H1 (cell line): Measurements from ENCODE around the gene CNTN5. TPM values are rescaled to one million over a fixed set of nuclear protein-coding genes. Genes with fewer than 3 reads are reported as not detected.

Source experiments
- CTCF ChIA-PET: fragments of 300-600 bp; sonication (Branson Sonifier 250); formaldehyde crosslinking; loops from one replicate; lab custom pipeline; 2021; ENCODE audit not compliant: partially characterized antibody; lab: Charles Lee
- POLR2A ChIA-PET: fragments of 300-600 bp; sonication (Branson Sonifier 250); formaldehyde crosslinking; loops from one replicate; lab custom pipeline; 2021; ENCODE audit warnings: inconsistent platforms; ENCODE audit not compliant: partially characterized antibody; lab: Charles Lee
- DNase-seq, 2 experiments: peaks; one replicate each; pipeline versions ENCODE4 v3.0.0 to v3.0.0-alpha.2; 2010 to 2022; ENCODE audit warnings: low spot score in 2 of 2, low read depth in 1 of 2, mixed read lengths in 1 of 2
- FAIRE-seq: peaks from 2 replicates; lab custom pipeline; 2011; peaks lifted over from hg19 to GRCh38; lab: Jason Lieb, UNC
- H2AFZ ChIP-seq: 2 replicates; pipeline ENCODE4 v1.8.1; 2012; ENCODE audit warnings: low read length, inconsistent platforms
- H2AK5ac ChIP-seq: 2 replicates; pipeline ENCODE4 v1.6.1; 2013; ENCODE audit warnings: low read depth, low read length
- H2BK120ac ChIP-seq: replicated peaks from 2 replicates; pipeline ENCODE3; 2013; ENCODE audit warnings: low read depth, low read length, inconsistent platforms
- H2BK12ac ChIP-seq: 2 replicates; pipeline ENCODE4 v1.6.1; 2013; ENCODE audit warnings: low read depth, low read length
- H2BK15ac ChIP-seq: 2 replicates; pipeline ENCODE4 v1.6.1; 2013; ENCODE audit warnings: low read length
- H2BK20ac ChIP-seq: 2 replicates; pipeline ENCODE4 v1.6.1; 2013; ENCODE audit warnings: low read length
- H2BK5ac ChIP-seq: 2 replicates; pipeline ENCODE4 v1.6.1; 2013; ENCODE audit warnings: low read depth, low read length
- H3K14ac ChIP-seq: 2 replicates; pipeline ENCODE4 v1.6.1; 2013; ENCODE audit warnings: inconsistent platforms; ENCODE audit not compliant: insufficient read length
- H3K18ac ChIP-seq: 2 replicates; pipeline ENCODE4 v1.6.1; 2013; ENCODE audit warnings: low read length; ENCODE audit errors: extremely low read depth
- H3K23ac ChIP-seq: 2 replicates; pipeline ENCODE4 v1.6.1; 2013; ENCODE audit warnings: inconsistent platforms; ENCODE audit not compliant: insufficient read length
- H3K23me2 ChIP-seq: 2 replicates; pipeline ENCODE4 v1.6.1; 2013; ENCODE audit warnings: low read depth, low read length
- H3K27ac ChIP-seq: 2 replicates; pipeline ENCODE4 v1.6.1; 2011; ENCODE audit warnings: low read depth, low read length, inconsistent platforms
- H3K27me3 ChIP-seq, 4 experiments: replicated peaks in 1 of 4; 1 replicate in 1 of 4; 2 replicates in 3 of 4; pipeline versions ENCODE4 v1.6.1 to v1.8.1; 2011 to 2013; ENCODE audit warnings: low read length in 3 of 4, mild to moderate bottlenecking in 3 of 4, inconsistent platforms in 2 of 4, mixed read lengths in 2 of 4, moderate library complexity in 1 of 4; ENCODE audit not compliant: control insufficient read depth in 3 of 4, insufficient read depth in 3 of 4; ENCODE audit errors: extremely low read depth in 1 of 4
- H3K36me3 ChIP-seq, 4 experiments: 2 replicates each; pipeline versions ENCODE4 v1.6.1 to v1.8.1; 2011 to 2013; ENCODE audit warnings: mild to moderate bottlenecking in 4 of 4, low read length in 3 of 4, moderate library complexity in 2 of 4, control low read depth in 1 of 4, inconsistent platforms in 1 of 4; ENCODE audit not compliant: insufficient read depth in 4 of 4, control insufficient read depth in 2 of 4
- H3K4ac ChIP-seq: replicated peaks from 2 replicates; pipeline ENCODE3; 2013; ENCODE audit warnings: low read length, low read depth, mixed read lengths, inconsistent platforms; ENCODE audit not compliant: insufficient read length
- H3K4me1 ChIP-seq, 4 experiments: replicated peaks in 1 of 4; 1 replicate in 1 of 4; 2 replicates in 3 of 4; pipeline versions ENCODE4 v1.6.1 to v1.8.1; 2011 to 2013; ENCODE audit warnings: low read length in 3 of 4, inconsistent platforms in 2 of 4, mixed read lengths in 1 of 4; ENCODE audit not compliant: insufficient read depth in 4 of 4, control insufficient read depth in 3 of 4
- H3K4me2 ChIP-seq, 2 experiments: 2 replicates each; pipeline versions ENCODE4 v1.6.1 to v1.8.1; 2011 to 2013; ENCODE audit warnings: low read depth in 2 of 2, low read length in 2 of 2, control low read depth in 1 of 2, inconsistent platforms in 1 of 2, mild to moderate bottlenecking in 1 of 2; ENCODE audit not compliant: insufficient read depth in 1 of 2
- H3K4me3 ChIP-seq, 4 experiments: fragments of 200-600, 300-600 bp in 1 of 4; sonication (generic), shearing (Covaris generic), sonication (Bioruptor Twin) in 1 of 4; 2 replicates each; pipeline versions ENCODE4 v1.5.1 to v1.8.1; 2011 to 2016; ENCODE audit warnings: low read length in 4 of 4, low read depth in 3 of 4, control low read depth in 2 of 4, inconsistent platforms in 2 of 4, mild to moderate bottlenecking in 2 of 4, mixed read lengths in 1 of 4, moderate library complexity in 1 of 4; ENCODE audit not compliant: insufficient read depth in 2 of 4; ENCODE audit errors: extremely low read depth in 1 of 4
- H3K56ac ChIP-seq: replicated peaks from 2 replicates; pipeline ENCODE3; 2013; ENCODE audit warnings: low read depth, mild to moderate bottlenecking, mixed read lengths, low read length, inconsistent platforms; ENCODE audit not compliant: insufficient read length
- H3K79me1 ChIP-seq: 2 replicates; pipeline ENCODE4 v1.6.1; 2013; ENCODE audit warnings: low read depth, low read length, control low read depth
- H3K79me2 ChIP-seq, 2 experiments: 2 replicates each; pipeline versions ENCODE4 v1.6.1 to v1.8.1; 2012 to 2013; ENCODE audit warnings: low read length in 2 of 2, mild to moderate bottlenecking in 2 of 2, inconsistent platforms in 1 of 2; ENCODE audit not compliant: insufficient read depth in 2 of 2, control insufficient read depth in 1 of 2
- H3K9ac ChIP-seq, 4 experiments: replicated peaks in 1 of 4; 1 replicate in 1 of 4; 2 replicates in 3 of 4; pipeline versions ENCODE4 v1.6.1 to v1.8.1; 2011 to 2013; ENCODE audit warnings: low read depth in 3 of 4, low read length in 3 of 4, control low read depth in 2 of 4, mild to moderate bottlenecking in 2 of 4, moderate library complexity in 2 of 4, inconsistent platforms in 1 of 4; ENCODE audit errors: extremely low read depth in 1 of 4
- H3K9me3 ChIP-seq, 2 experiments: 2 replicates each; pipeline versions ENCODE4 v1.6.1 to v1.8.1; 2012 to 2013; ENCODE audit warnings: mild to moderate bottlenecking in 2 of 2, moderate library complexity in 2 of 2, control low read depth in 1 of 2, inconsistent platforms in 1 of 2, low read depth in 1 of 2, low read length in 1 of 2, mixed read lengths in 1 of 2; ENCODE audit not compliant: insufficient read depth in 2 of 2
- H4K20me1 ChIP-seq, 2 experiments: replicated peaks in 1 of 2; 2 replicates each; pipeline versions ENCODE3 to v1.8.1; 2011 to 2013; ENCODE audit warnings: inconsistent platforms in 2 of 2, low read length in 2 of 2, mild to moderate bottlenecking in 1 of 2; ENCODE audit not compliant: insufficient read depth in 2 of 2, control insufficient read depth in 1 of 2
- H4K5ac ChIP-seq: 2 replicates; pipeline ENCODE4 v1.6.1; 2013; ENCODE audit warnings: low read length, low read depth, mixed read lengths, inconsistent platforms; ENCODE audit not compliant: insufficient read length
- H4K8ac ChIP-seq: 2 replicates; pipeline ENCODE4 v1.8.0; 2013; ENCODE audit warnings: mild to moderate bottlenecking, moderate library complexity, low read length, inconsistent platforms; ENCODE audit not compliant: insufficient read depth; ENCODE audit errors: extremely low read depth
- H4K91ac ChIP-seq: replicated peaks from 2 replicates; pipeline ENCODE3; 2013; ENCODE audit warnings: low read length, mixed read lengths, inconsistent platforms; ENCODE audit not compliant: insufficient read length
- ASH2L ChIP-seq: fragments of 200-600, 300-600 bp; sonication (generic); IDR thresholded peaks from one replicate; pipeline ENCODE4 v1.7.1; 2017; ENCODE audit warnings: low read length
- CBX8 ChIP-seq: fragments of 300-800, 300-1000 bp; sonication (generic); IDR thresholded peaks from 2 replicates; pipeline ENCODE4 v1.7.1; 2016; ENCODE audit warnings: low read depth, low read length, borderline replicate concordance
- CHD1 ChIP-seq: IDR thresholded peaks from 2 replicates; pipeline ENCODE4 v1.6.1; 2012; ENCODE audit warnings: low read depth, low read length, improper control_type of control experiment
- EZH2 ChIP-seq: fragments of 200-600 bp; sonication (generic); IDR thresholded peaks from 2 replicates; pipeline ENCODE4 v1.7.1; 2012; ENCODE audit warnings: low read depth, mild to moderate bottlenecking, moderate library complexity, low read length, inconsistent platforms; ENCODE audit not compliant: severe bottlenecking
- NANOG ChIP-seq: IDR thresholded peaks from 2 replicates; pipeline ENCODE4 v1.6.1; 2011; ENCODE audit warnings: low read length, low read depth, mild to moderate bottlenecking, inconsistent platforms; ENCODE audit not compliant: insufficient read depth, poor library complexity, severe bottlenecking
- RAD21 ChIP-seq, 2 experiments: IDR thresholded peaks in 1 of 2; conservative IDR thresholded peaks in 1 of 2; 2 replicates each; pipeline ENCODE4 v1.6.1; 2011; ENCODE audit warnings: low read depth in 2 of 2, low read length in 2 of 2, improper control_type of control experiment in 1 of 2, inconsistent platforms in 1 of 2, mild to moderate bottlenecking in 1 of 2, moderate library complexity in 1 of 2
- RXRA ChIP-seq: IDR thresholded peaks from 2 replicates; pipeline ENCODE4 v1.6.1; 2011; ENCODE audit warnings: low read depth, mild to moderate bottlenecking, low read length, moderate library complexity; ENCODE audit not compliant: insufficient read depth
- SAP30 ChIP-seq: fragments of 300-600 bp; sonication (generic); IDR thresholded peaks from 2 replicates; pipeline ENCODE4 v1.7.1; 2012; ENCODE audit warnings: low read length, moderate library complexity, mild to moderate bottlenecking, inconsistent platforms; ENCODE audit not compliant: insufficient read depth, insufficient replicate concordance
- SIN3A ChIP-seq, 2 experiments: IDR thresholded peaks in 1 of 2; conservative IDR thresholded peaks in 1 of 2; 2 replicates each; pipeline ENCODE4 v1.6.1; 2011 to 2012; ENCODE audit warnings: low read length in 2 of 2, improper control_type of control experiment in 1 of 2, low read depth in 1 of 2, mild to moderate bottlenecking in 1 of 2
- SIRT6 ChIP-seq: IDR thresholded peaks from one replicate; pipeline ENCODE4 v1.7.1; 2012; ENCODE audit warnings: low read length, inconsistent platforms
- SIX5 ChIP-seq: IDR thresholded peaks from 2 replicates; pipeline ENCODE4 v1.6.1; 2011; ENCODE audit warnings: mild to moderate bottlenecking, low read depth, low read length
- SP1 ChIP-seq: IDR thresholded peaks from 2 replicates; pipeline ENCODE4 v1.6.1; 2011; ENCODE audit warnings: low read depth, low read length
- SUZ12 ChIP-seq: fragments of 200-600 bp; sonication (generic); IDR thresholded peaks from 2 replicates; pipeline ENCODE4 v1.6.1; 2012; ENCODE audit warnings: mild to moderate bottlenecking, inconsistent platforms, low read length, moderate library complexity, mixed read lengths
- WGBS, 2 experiments: shearing (Covaris generic) in 1 of 2; methylation state at CpG; one replicate each; pipeline versions ENCODE4 v1.1.6 to v1.1.7; 2013 to 2015; ENCODE audit warnings: low lambda C conversion rate in 2 of 2, mixed read lengths in 2 of 2, inconsistent platforms in 1 of 2, low coverage in 1 of 2, missing lambda C conversion rate in 1 of 2; ENCODE audit not compliant: insufficient replicate concordance in 2 of 2, insufficient coverage in 1 of 2, insufficient read length in 1 of 2; ENCODE audit errors: extremely low coverage in 1 of 2, missing lambda C conversion rate in 1 of 2; 5-methylcytosine and 5-hydroxymethylcytosine counted together
- polyA plus RNA-seq, 7 experiments: library from polyadenylated mRNA; depleted of rRNA in 3 of 7; stranded (reverse) in 5 of 7; unstranded in 2 of 7; fragments of >200 nt in 5 of 7; fragments of 200-250 nt in 2 of 7; gene quantifications; 1 replicate in 5 of 7; 2 replicates in 1 of 7; 4 replicates in 1 of 7; pipeline versions ENCODE4 v1.2.1 to v1.2.3, GENCODE V29; 2011 to 2013; ENCODE audit warnings: missing spikeins in 2 of 7, mixed read lengths in 2 of 7
- total RNA-seq: library from RNA; stranded (reverse); fragmentation: NEBNext Ultra II Directional; extraction: Animal tissue kit (Norgen Biotek cat#: 25700); gene quantifications from 2 replicates; pipeline ENCODE4 v1.2.1, GENCODE V29; 2021

CNTN5 gene
- total and polyA plus RNA-seq, 2 of the 8 experiments (the other 6 are each of a cell fraction or from before 2014, with no cell fraction given), result not detected

DNA sequence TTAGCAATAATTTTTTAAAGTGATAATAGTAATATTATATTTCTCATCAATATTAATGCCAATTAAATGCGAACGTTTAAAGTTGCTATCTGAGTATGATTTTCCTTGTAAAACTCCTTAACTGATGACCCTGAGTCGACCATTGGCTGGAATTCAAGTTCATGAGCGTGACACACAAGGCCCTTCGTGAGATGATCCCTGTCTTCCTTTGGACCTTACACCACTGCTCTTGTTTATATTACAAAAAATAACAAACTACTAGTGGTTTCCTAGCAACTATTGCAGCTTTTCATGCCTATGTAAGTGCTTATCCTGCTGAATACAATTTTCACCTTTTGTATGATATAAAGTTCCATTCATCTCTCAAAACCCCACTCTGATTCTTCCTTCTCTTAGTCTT is 752.9 kb downstream of the CNTN5 start:
- Histone ChIP-seq H3K27me3 (no peaks in the 10 kb centered on the region), H3K9ac (no peak overlapping the region), H2BK120ac (no peak overlapping the region), H3K56ac (no peak overlapping the region), H3K23ac (no peak overlapping the region), H2BK12ac (no peak overlapping the region), H2BK15ac (no peak overlapping the region), H4K91ac (no peak overlapping the region), H3K9me3 (no peaks in the 10 kb centered on the region), H3K14ac (no peak overlapping the region), H4K5ac (no peak overlapping the region), H3K4me1 (no peaks in the 10 kb centered on the region), H2BK5ac (no peak overlapping the region), H2AFZ (no peak overlapping the region), H3K79me1 (no peaks in the 10 kb centered on the region), H2AK5ac (no peak overlapping the region), H3K4me2 (no peak overlapping the region), H4K8ac (no peak overlapping the region), H2BK20ac (no peak overlapping the region), H3K4ac (no peak overlapping the region), H3K4me3 (no peak overlapping the region), H3K23me2 (no peaks in the 10 kb centered on the region), H3K36me3 (no peaks in the 10 kb centered on the region), H3K18ac (no peak overlapping the region), H3K79me2 (no peaks in the 10 kb centered on the region), H4K20me1 (no peaks in the 10 kb centered on the region), H3K27ac (no peak overlapping the region)
- FAIRE-seq (no peak), DNase-seq (no peak)
- ChIA-PET POLR2A (no interaction called here), CTCF (no interaction called here)
- WGBS, 2 experiments, result 92% methylated on average over 5 of the region's 5 CpGs; no CpG with 5 or more reads in 1 of the 2 experiments
- no peak for TF ChIP-seq SIX5
- no peak for TF ChIP-seq SIRT6
- no peak for TF ChIP-seq EZH2
- no peak for TF ChIP-seq SUZ12
- TF ChIP-seq CHD1, result no peak
- TF ChIP-seq SP1, result no peak
- TF ChIP-seq ASH2L, result no peak
- TF ChIP-seq SAP30, result no peak
- no peak for TF ChIP-seq NANOG
- TF ChIP-seq RAD21 (IDR thresholded peaks at IDR 0.05 in 1 of 2, conservative IDR thresholded peaks at IDR 0.05 in 1 of 2; ENCODE audit: low read depth in 2 of 2, low read length in 2 of 2), result no peak
- no peak for TF ChIP-seq CBX8
- no peak for TF ChIP-seq RXRA
- no peak for TF ChIP-seq SIN3A (conservative IDR thresholded peaks at IDR 0.05 in 1 of 2, IDR thresholded peaks at IDR 0.05 in 1 of 2; ENCODE audit: low read depth in 1 of 2, low read length in 2 of 2)
